Adrenal gland (tissue), 12 donors: ENCODE data around the gene GRIA3. TPM values are rescaled to one million over a fixed set of nuclear protein-coding genes. Genes with fewer than 3 reads are reported as not detected.
A peak's percentile ranks its signal among the peaks of the same experiment; 100 is the strongest.

ENCODE experiments used
- DNase-seq, 7 donors: peaks; one replicate each; pipeline ENCODE4 v3.0.0-alpha.2; 2019 to 2020
- H3K27ac ChIP-seq, 5 donors: fragments of 200-600 bp; sonication (generic) in 4 of 5; 1 replicate in 3 of 5; 2 replicates in 2 of 5; pipeline versions ENCODE4 v1.5.1 to v1.8.0; 2016 to 2020; ENCODE audit warnings: mild to moderate bottlenecking in 1 of 5
- H3K27me3 ChIP-seq: fragments of 200-600 bp; 2 replicates; pipeline ENCODE4 v1.8.0; 2021
- H3K36me3 ChIP-seq, 2 donors: fragments of 200-600 bp; replicated peaks in 1 of 2; 1 replicate in 1 of 2; 2 replicates in 1 of 2; pipeline versions ENCODE4 v1.5.1 to v1.8.0; 2018 to 2022
- H3K4me1 ChIP-seq, 2 donors: fragments of 200-600 bp; replicated peaks in 1 of 2; 1 replicate in 1 of 2; 2 replicates in 1 of 2; pipeline versions ENCODE4 v1.5.1 to v1.8.0; 2018 to 2021
- H3K4me3 ChIP-seq, 4 donors: fragments of 200-600 bp; sonication (generic) in 3 of 4; one replicate each; pipeline ENCODE4 v1.5.1; 2016 to 2018
- H3K9me3 ChIP-seq, 3 donors: fragments of 200-600 bp; sonication (generic) in 1 of 3; replicated peaks in 1 of 3; 1 replicate in 2 of 3; 2 replicates in 1 of 3; pipeline versions ENCODE4 v1.5.1 to v1.8.0; 2016 to 2021
- POLR2A ChIP-seq, 2 donors: fragments of 450-650 bp; IDR thresholded peaks; one replicate each; pipeline ENCODE4 v1.6.1; 2017; ENCODE audit warnings: antibody characterized with exemption in 2 of 2, mild to moderate bottlenecking in 2 of 2, moderate library complexity in 1 of 2
- WGBS, 4 donors: extraction: QIAGEN DNeasy Blood & Tissue Kit in 2 of 4; methylation state at CpG; one replicate each; pipeline versions ENCODE4 v1.1.5 to v1.1.7; 2013 to 2017; 5-methylcytosine and 5-hydroxymethylcytosine counted together
- intact Hi-C, 2 donors: fragments of 100-400 bp; cut with DNase I; formaldehyde crosslinking; loops; one replicate each; pipeline versions ENCODE4 v1.14.1 to v1.15.0; 2022 to 2023
- polyA plus RNA-seq, 3 donors: library from polyadenylated mRNA; stranded (reverse); fragments of 200-250 nt in 2 of 3; fragments of 350-450 nt in 1 of 3; fragmentation: Illumina TruSeq in 1 of 3; extraction: RNeasy Lipid Tissue Mini Kit (QIAGEN cat#74804) in 1 of 3; gene quantifications; one replicate each; pipeline ENCODE4 v1.2.3, GENCODE V29; 2013 to 2014
- total RNA-seq, 9 donors: library from RNA; depleted of rRNA in 4 of 9; stranded (reverse); fragments of >200 nt in 4 of 9; fragments of 120-200 nt in 1 of 9; fragmentation: NEBNext Ultra II Directional in 1 of 9; extraction: Animal tissue kit (Norgen Biotek cat#: 25700) in 1 of 9; gene quantifications; one replicate each; pipeline versions ENCODE4 v1.1.0 to v1.2.4, GENCODE V29; 2013 to 2023
- TF ChIP-seq, protein P1 (sequence below), 6 experiments: fragments of 450-650 bp in 4 of 6; fragments of 200-600 bp in 2 of 6; sonication (generic) in 1 of 6; IDR thresholded peaks; 1 replicate in 5 of 6; 2 replicates in 1 of 6; pipeline versions ENCODE4 v1.5.1 to v1.8.0; 2016 to 2021; ENCODE audit warnings: antibody characterized with exemption in 6 of 6, mild to moderate bottlenecking in 2 of 6, moderate library complexity in 1 of 6
- donor health status: healthy with polysubstance abuse.
- donor health status: Bipolar disorder and iron deficiency.
- donor health status: DM: yes; HTN: yes; CAD: no.
- donor health status: DM: no; HTN: no; CAD: no.
- donor health status: DM: no; HTN: no; CAD: no.
- donor health status: DM: yes; HTN: yes; CAD: no.

The GRIA3 gene
- total and polyA plus RNA-seq, 12 donors = 9.1 to 51.9 (median 21.1) TPM

GRCh38 chrX:123408821-123409737, 225.0 kb downstream of the GRIA3 start:
- 74 to 82% (median 76%) methylated on average over 1 of the region's 1 CpG for WGBS, 4 donors
- Histone ChIP-seq H3K4me3 (no peak overlapping the region), H3K4me1 (no peaks in the 10 kb centered on the region), H3K27me3 (no peaks in the 10 kb centered on the region), H3K9me3 (no peaks in the 10 kb centered on the region), H3K27ac (no peak overlapping the region), H3K36me3 (no peaks in the 10 kb centered on the region)
- no peak for DNase-seq
- TF ChIP-seq POLR2A (IDR thresholded peaks at IDR 0.05) = no peak
- TF ChIP-seq, protein P1, sequence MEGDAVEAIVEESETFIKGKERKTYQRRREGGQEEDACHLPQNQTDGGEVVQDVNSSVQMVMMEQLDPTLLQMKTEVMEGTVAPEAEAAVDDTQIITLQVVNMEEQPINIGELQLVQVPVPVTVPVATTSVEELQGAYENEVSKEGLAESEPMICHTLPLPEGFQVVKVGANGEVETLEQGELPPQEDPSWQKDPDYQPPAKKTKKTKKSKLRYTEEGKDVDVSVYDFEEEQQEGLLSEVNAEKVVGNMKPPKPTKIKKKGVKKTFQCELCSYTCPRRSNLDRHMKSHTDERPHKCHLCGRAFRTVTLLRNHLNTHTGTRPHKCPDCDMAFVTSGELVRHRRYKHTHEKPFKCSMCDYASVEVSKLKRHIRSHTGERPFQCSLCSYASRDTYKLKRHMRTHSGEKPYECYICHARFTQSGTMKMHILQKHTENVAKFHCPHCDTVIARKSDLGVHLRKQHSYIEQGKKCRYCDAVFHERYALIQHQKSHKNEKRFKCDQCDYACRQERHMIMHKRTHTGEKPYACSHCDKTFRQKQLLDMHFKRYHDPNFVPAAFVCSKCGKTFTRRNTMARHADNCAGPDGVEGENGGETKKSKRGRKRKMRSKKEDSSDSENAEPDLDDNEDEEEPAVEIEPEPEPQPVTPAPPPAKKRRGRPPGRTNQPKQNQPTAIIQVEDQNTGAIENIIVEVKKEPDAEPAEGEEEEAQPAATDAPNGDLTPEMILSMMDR (IDR thresholded peaks at IDR 0.05) = no peak
- intact Hi-C loops = no loop called here

- H3K9me3 ChIP-seq = no peaks in the 10 kb centered on the region
- H3K36me3 ChIP-seq = no peaks in the 10 kb centered on the region
- WGBS, 4 donors = 9 to 14% (median 12%) methylated on average over 1 of the region's 1 CpG
- H3K4me1 ChIP-seq = peaks cover 0 to 11% of the 10 kb centered on the region in 2 donors
- TF ChIP-seq POLR2A (IDR thresholded peaks at IDR 0.05) = no peak
- TF ChIP-seq, protein P1 (IDR thresholded peaks at IDR 0.05) = peak; percentile 41 to 65 (median 52)
- intact Hi-C loops = no loop called here
- peak; percentile 18 to 57 (median 36) for DNase-seq
- no peaks in the 10 kb centered on the region for H3K27me3 ChIP-seq
- no peak overlapping the region for H3K4me3 ChIP-seq
- no peak overlapping the region for H3K27ac ChIP-seq
Measured at GRCh38 chrX:123422875-123423274, 238.8 kb downstream of the GRIA3 start.

- DNase-seq = no peak
- Histone ChIP-seq H3K9me3 (no peaks in the 10 kb centered on the region), H3K27ac (no peak overlapping the region), H3K4me1 (peaks cover 0 to 11% of the 10 kb centered on the region in 2 donors), H3K36me3 (no peaks in the 10 kb centered on the region), H3K27me3 (no peaks in the 10 kb centered on the region), H3K4me3 (no peak overlapping the region)
- intact Hi-C loops = no loop called here
- TF ChIP-seq, protein P1 (IDR thresholded peaks at IDR 0.05) = no peak
- TF ChIP-seq POLR2A (IDR thresholded peaks at IDR 0.05) = peak in 1 of 2 donors; percentile 13
Measured at GRCh38 chrX:123424546-123424945, 240.5 kb downstream of the GRIA3 start.

- peaks cover 0 to 11% of the 10 kb centered on the region in 2 donors for H3K4me1 ChIP-seq
- no peak overlapping the region for H3K27ac ChIP-seq
Measured at GRCh38 chrX:123425471-123425870, 241.4 kb downstream of the GRIA3 start.

More at GRCh38 chrX:123425471-123425870, 241.4 kb downstream of the GRIA3 start:
- Histone ChIP-seq H3K9me3 (no peaks in the 10 kb centered on the region), H3K4me3 (no peak overlapping the region), H3K27me3 (no peaks in the 10 kb centered on the region), H3K36me3 (no peaks in the 10 kb centered on the region)
- WGBS, 4 donors = 30 to 42% (median 37%) methylated on average over 2 of the region's 2 CpGs
- TF ChIP-seq POLR2A (IDR thresholded peaks at IDR 0.05) = no peak
- TF ChIP-seq, protein P1 (IDR thresholded peaks at IDR 0.05) = no peak
- no peak for DNase-seq
- intact Hi-C loops = no loop called here
